ENCODE results near the gene SLC25A13.

- TF ChIP-seq CTCF (conservative IDR thresholded peaks at IDR 0.05; ENCODE audit: low read depth, low read length) (no peak), EZH2 (IDR thresholded peaks at IDR 0.05; ENCODE audit: low read length, unreplicated experiment) (no peak)
Observed at GRCh38 chr7:96342049-96342448, 20.2 kb upstream of the SLC25A13 start.
